Brain pericyte (primary cell): ENCODE measurements around the gene IPO5.
A peak's percentile ranks its signal among the peaks of the same experiment; 100 is the strongest.
"Not testable (repeated sequence)": the region's sequence is repeated elsewhere in the genome, so short reads cannot be mapped to it uniquely, and the experiment has no call there.

Source experiments
- DNase-seq: peaks from one replicate; pipeline ENCODE4 v3.0.0-alpha.2; 2012; ENCODE audit warnings: low read depth, low spot score

IPO5 gene

GRCh38 chr13:97949316-97949715, 4.2 kb upstream of the IPO5 start:
- not testable (repeated sequence) for DNase-seq

- DNase-seq: no peak
Measured at GRCh38 chr13:97951376-97951775, 2.1 kb upstream of the IPO5 start.

GRCh38 chr13:97952831-97953230, 644 bp upstream of the IPO5 start:
- DNase-seq: not testable (repeated sequence)

GRCh38 chr13:97961340-97961739, 7.9 kb downstream of the IPO5 start:
- DNase-seq: no peak

GRCh38 chr13:97962887-97963286, 9.4 kb downstream of the IPO5 start:
- DNase-seq: no peak

- no peak for DNase-seq
Measured at GRCh38 chr13:97967226-97967625, 13.8 kb downstream of the IPO5 start.

GRCh38 chr13:97967948-97968347, 14.5 kb downstream of the IPO5 start:
- no peak for DNase-seq

- DNase-seq: no peak
Measured at GRCh38 chr13:97971519-97971918, 18.0 kb downstream of the IPO5 start.

GRCh38 chr13:97974773-97975172, 21.3 kb downstream of the IPO5 start:
- no peak for DNase-seq

GRCh38 chr13:97975280-97975847, 21.9 kb downstream of the IPO5 start:
- no peak for DNase-seq

GRCh38 chr13:97975848-97976609, 22.6 kb downstream of the IPO5 start:
- no peak for DNase-seq

GRCh38 chr13:97976610-97977521, 23.4 kb downstream of the IPO5 start:
- no peak for DNase-seq

- DNase-seq: no peak
Measured at GRCh38 chr13:97977982-97978381, 24.5 kb downstream of the IPO5 start.

- DNase-seq: no peak
Measured at GRCh38 chr13:97978651-97979050, 25.2 kb downstream of the IPO5 start.

- DNase-seq: no peak
Measured at GRCh38 chr13:97979051-97979450, 25.6 kb downstream of the IPO5 start.

- no peak for DNase-seq
Measured at GRCh38 chr13:97979556-97979955, 26.1 kb downstream of the IPO5 start.

- DNase-seq: no peak
Measured at GRCh38 chr13:97982286-97982685, 28.8 kb downstream of the IPO5 start.

GRCh38 chr13:97986835-97987234, 33.4 kb downstream of the IPO5 start:
- DNase-seq: no peak

GRCh38 chr13:97999653-98000052, 46.2 kb downstream of the IPO5 start:
- no peak for DNase-seq

GRCh38 chr13:98004107-98004506, 50.6 kb downstream of the IPO5 start:
- DNase-seq: peak; percentile 27

- not testable (repeated sequence) for DNase-seq
Measured at GRCh38 chr13:98004997-98005396, 51.5 kb downstream of the IPO5 start.

- DNase-seq: no peak
Measured at GRCh38 chr13:98007001-98007400, 53.5 kb downstream of the IPO5 start.
